SK-N-SH (cell line): ENCODE measurements around the gene DCANP1. TPM values are rescaled to one million over a fixed set of nuclear protein-coding genes. Genes with fewer than 3 reads are reported as not detected.
A peak's percentile ranks its signal among the peaks of the same experiment; 100 is the strongest.

Experiments
- CTCF ChIA-PET: fragments of 300-600, 350-600 bp; formaldehyde crosslinking; extraction: SDS; loops from one replicate; lab custom pipeline; 2021; lab: Yijun Ruan, JAX
- POLR2A ChIA-PET: fragments of 350-600 bp; sonication (Branson Sonifier 250); formaldehyde crosslinking; extraction: SDS; loops from one replicate; lab custom pipeline; 2020; ENCODE audit warnings: antibody characterized with exemption, inconsistent platforms; lab: Yijun Ruan, JAX
- DNase-seq: peaks from one replicate; pipeline ENCODE4 v3.0.0; 2012
- H2AFZ ChIP-seq: fragments of 200-600 bp; sonication (generic); 2 replicates; pipeline ENCODE4 v1.8.1; 2016; ENCODE audit warnings: antibody characterized with exemption, mild to moderate bottlenecking, low read depth
- H3F3A ChIP-seq: fragments of 200-600 bp; sonication (generic); replicated peaks from 2 replicates; pipeline ENCODE3; 2016; ENCODE audit warnings: antibody characterized with exemption, mild to moderate bottlenecking; ENCODE audit not compliant: insufficient read depth
- H3K27ac ChIP-seq, 2 experiments: fragments of 200-500 bp in 1 of 2; fragments of 200-600 bp in 1 of 2; sonication (Bioruptor generic) in 1 of 2; sonication (generic), shearing (Covaris generic) in 1 of 2; 2 replicates each; pipeline versions ENCODE4 v1.5.1 to v1.6.1; 2014 to 2016; ENCODE audit warnings: low read depth in 2 of 2, inconsistent platforms in 1 of 2, low read length in 1 of 2, mild to moderate bottlenecking in 1 of 2, mixed read lengths in 1 of 2
- H3K27me3 ChIP-seq: fragments of 200-600 bp; sonication (generic), shearing (Covaris generic); 2 replicates; pipeline ENCODE4 v1.6.1; 2016; ENCODE audit warnings: mixed run types; ENCODE audit not compliant: insufficient read depth
- H3K36me3 ChIP-seq, 2 experiments: fragments of 200-500 bp in 1 of 2; fragments of 200-600 bp in 1 of 2; sonication (Bioruptor generic) in 1 of 2; sonication (generic) in 1 of 2; replicated peaks in 1 of 2; 2 replicates each; pipeline versions ENCODE3 to v1.5.1; 2014 to 2016; ENCODE audit warnings: low read length in 1 of 2, mild to moderate bottlenecking in 1 of 2; ENCODE audit not compliant: insufficient read depth in 2 of 2, control insufficient read depth in 1 of 2
- H3K4me1 ChIP-seq, 2 experiments: fragments of 200-500 bp in 1 of 2; fragments of 200-600 bp in 1 of 2; sonication (Bioruptor generic) in 1 of 2; sonication (generic), shearing (Covaris generic) in 1 of 2; 2 replicates each; pipeline versions ENCODE4 v1.5.1 to v1.6.1; 2014 to 2016; ENCODE audit warnings: low read depth in 1 of 2, low read length in 1 of 2, mixed run types in 1 of 2; ENCODE audit not compliant: insufficient read depth in 2 of 2, control insufficient read depth in 1 of 2
- H3K4me2 ChIP-seq: fragments of 200-600 bp; sonication (generic), shearing (Covaris generic); 2 replicates; pipeline ENCODE4 v1.6.1; 2017; ENCODE audit warnings: mixed run types
- H3K4me3 ChIP-seq, 2 experiments: fragments of 200-500 bp in 1 of 2; fragments of 200-600 bp in 1 of 2; sonication (Bioruptor generic) in 1 of 2; sonication (generic), shearing (Covaris generic) in 1 of 2; 2 replicates each; pipeline versions ENCODE4 v1.5.1 to v1.8.1; 2014 to 2016; ENCODE audit warnings: low read depth in 2 of 2, inconsistent platforms in 1 of 2, low read length in 1 of 2, mild to moderate bottlenecking in 1 of 2, mixed read lengths in 1 of 2, moderate library complexity in 1 of 2
- H3K79me2 ChIP-seq: fragments of 200-600 bp; sonication (generic); 2 replicates; pipeline ENCODE4 v1.8.1; 2017; ENCODE audit warnings: mild to moderate bottlenecking; ENCODE audit not compliant: insufficient read depth
- H3K9ac ChIP-seq: fragments of 200-600 bp; sonication (generic); 2 replicates; pipeline ENCODE4 v1.6.1; 2017; ENCODE audit warnings: mixed run types
- H3K9me2 ChIP-seq: fragments of 200-600 bp; sonication (generic); 2 replicates; pipeline ENCODE4 v1.6.1; 2017; ENCODE audit warnings: mixed run types
- H3K9me3 ChIP-seq: fragments of 200-600 bp; sonication (generic); 2 replicates; pipeline ENCODE4 v1.6.1; 2017; ENCODE audit warnings: mixed run types, mild to moderate bottlenecking, moderate library complexity
- H4K20me1 ChIP-seq: fragments of 200-600 bp; sonication (generic); 2 replicates; pipeline ENCODE4 v1.6.1; 2017; ENCODE audit warnings: mild to moderate bottlenecking, mixed run types; ENCODE audit not compliant: insufficient read depth
- CHD2 ChIP-seq: fragments of 150-350 bp; IDR thresholded peaks from 2 replicates; pipeline ENCODE4 v1.6.1; 2018; ENCODE audit warnings: low read length; ENCODE audit not compliant: partially characterized antibody
- FOXJ3 ChIP-seq: sonication (generic); formaldehyde crosslinking; IDR thresholded peaks from 2 replicates; pipeline ENCODE4 v1.5.1; 2020; ENCODE audit warnings: mild to moderate bottlenecking, missing genetic modification reagents
- GATA2 ChIP-seq: sonication (generic); formaldehyde crosslinking; IDR thresholded peaks from 2 replicates; pipeline ENCODE4 v1.5.0; 2020; ENCODE audit warnings: mild to moderate bottlenecking, missing genetic modification reagents
- NFIC ChIP-seq: IDR thresholded peaks from 2 replicates; pipeline ENCODE4 v1.4.0; 2012; ENCODE audit warnings: borderline replicate concordance
- NRF1 ChIP-seq: IDR thresholded peaks from 2 replicates; pipeline ENCODE4 v1.6.1; 2012; ENCODE audit warnings: low read depth, mild to moderate bottlenecking, low read length
- POLR2AphosphoS5 ChIP-seq: IDR thresholded peaks from 2 replicates; pipeline ENCODE4 v1.6.1; 2012; ENCODE audit warnings: low read depth, low read length
- RAD21 ChIP-seq: IDR thresholded peaks from 2 replicates; pipeline ENCODE4 v1.6.1; 2012; ENCODE audit warnings: mild to moderate bottlenecking, low read length
- RCOR1 ChIP-seq: fragments of 150-350 bp; IDR thresholded peaks from 2 replicates; pipeline ENCODE4 v1.6.1; 2017; ENCODE audit warnings: antibody characterized with exemption, low read length
- SMC3 ChIP-seq: IDR thresholded peaks from 2 replicates; pipeline ENCODE4 v1.6.1; 2012; ENCODE audit warnings: low read depth, low read length, improper control_type of control experiment
- TCF12 ChIP-seq: IDR thresholded peaks from 2 replicates; pipeline ENCODE4 v1.4.0; 2012
- TEAD4 ChIP-seq: IDR thresholded peaks from 2 replicates; pipeline ENCODE4 v1.4.0; 2012; ENCODE audit warnings: mild to moderate bottlenecking, borderline replicate concordance; ENCODE audit not compliant: insufficient read depth
- YY1 ChIP-seq: IDR thresholded peaks from 2 replicates; pipeline ENCODE4 v1.4.0; 2012; ENCODE audit warnings: low read depth, mild to moderate bottlenecking
- WGBS: methylation state at CpG from one replicate; pipeline ENCODE4 v1.1.6; 2017; ENCODE audit warnings: low lambda C conversion rate; 5-methylcytosine and 5-hydroxymethylcytosine counted together
- polyA plus RNA-seq, 3 experiments: library from polyadenylated mRNA; depleted of rRNA; stranded (reverse); fragments of >200 nt; gene quantifications; 2 replicates each; pipeline ENCODE4 v1.2.3, GENCODE V29; 2012
- TF ChIP-seq, protein P1 (sequence below): IDR thresholded peaks from 2 replicates; pipeline ENCODE4 v1.4.0; 2012; ENCODE audit warnings: low read depth
- TF ChIP-seq, protein P2 (sequence below): fragments of 150-350 bp; IDR thresholded peaks from 2 replicates; pipeline ENCODE4 v1.6.1; 2017; ENCODE audit warnings: antibody characterized with exemption, low read length, low read depth, borderline replicate concordance
- TF ChIP-seq, protein P3 (sequence below): fragments of 200-600 bp; sonication (generic); IDR thresholded peaks from 2 replicates; pipeline ENCODE4 v1.6.1; 2017; ENCODE audit warnings: antibody characterized with exemption, mild to moderate bottlenecking, moderate library complexity

The DCANP1 gene
- polyA plus RNA-seq, 1 of the 3 experiments (the other 2 are of a cell fraction) = not detected

DNA sequence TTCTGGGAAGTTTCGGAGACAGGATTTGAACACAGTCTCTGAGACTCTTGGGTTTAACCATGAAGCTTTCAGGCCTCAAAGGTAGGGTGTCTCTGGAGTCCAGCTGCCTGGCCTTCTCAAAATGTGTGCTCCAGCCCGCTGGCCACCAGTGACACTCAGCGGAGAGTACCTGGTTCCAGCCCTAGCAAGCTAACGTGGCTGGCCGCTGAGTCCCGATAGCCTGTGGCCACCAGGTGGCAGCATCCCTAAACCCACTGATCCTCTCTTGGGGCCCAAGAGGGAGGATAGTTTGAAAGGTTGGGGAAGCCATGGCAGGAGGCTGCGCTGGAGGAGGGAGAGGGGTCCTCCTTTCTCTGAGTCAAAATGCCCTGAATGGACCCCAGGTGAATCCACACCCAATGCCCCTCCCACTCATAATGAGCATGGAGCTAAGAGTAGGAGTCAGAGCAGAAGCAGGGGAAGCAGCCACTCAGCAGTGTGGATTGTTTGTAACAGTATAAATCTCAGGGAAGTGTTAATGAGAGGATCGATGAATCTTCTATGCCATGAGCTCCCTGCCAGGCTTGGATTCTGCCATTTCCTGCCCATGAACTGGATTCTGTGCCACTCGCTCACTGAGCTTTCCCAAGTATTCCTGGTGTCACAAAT lies 10.4 kb upstream of the DCANP1 start:
- Histone ChIP-seq H3K9me2 (no peaks in the 10 kb centered on the region), H3K9me3 (no peaks in the 10 kb centered on the region), H3K79me2 (no peaks in the 10 kb centered on the region), H4K20me1 (no peaks in the 10 kb centered on the region), H3K4me3 (peak overlapping the region in 1 of 2 experiments; percentile 25; a peak in 1 of 4 replicates), H3K36me3 (no peaks in the 10 kb centered on the region), H3F3A (no peaks in the 10 kb centered on the region), H3K4me2 (no peak overlapping the region), H3K27me3 (peaks cover 44% of the 10 kb centered on the region), H3K9ac (no peak overlapping the region), H3K27ac (no peak overlapping the region), H3K4me1 (no peaks in the 10 kb centered on the region; a peak in 1 of 4 replicates), H2AFZ (no peak overlapping the region)
- ChIA-PET POLR2A (no interaction called here), CTCF (interaction anchor here (0.6 to 18.5 kb wide), 51 partner anchors 8 to 524 kb away, joined by 3 to 791 read pairs (median 4); partner anchors contain the start of genes CXCL14 and DCANP1)
- 47% methylated on average over 5 of the region's 9 CpGs for WGBS
- DNase-seq = peak; percentile 80
- TF ChIP-seq TCF12 = no peak
- no peak for TF ChIP-seq RCOR1
- TF ChIP-seq FOXJ3 (CRISPR knock-in tag) = no peak
- TF ChIP-seq, protein P1, sequence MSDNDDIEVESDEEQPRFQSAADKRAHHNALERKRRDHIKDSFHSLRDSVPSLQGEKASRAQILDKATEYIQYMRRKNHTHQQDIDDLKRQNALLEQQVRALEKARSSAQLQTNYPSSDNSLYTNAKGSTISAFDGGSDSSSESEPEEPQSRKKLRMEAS = no peak
- no peak for TF ChIP-seq TEAD4
- no peak for TF ChIP-seq NFIC
- no peak for TF ChIP-seq YY1
- TF ChIP-seq NRF1 = no peak
- peak; percentile 55 for TF ChIP-seq SMC3
- TF ChIP-seq GATA2 = no peak
- no peak for TF ChIP-seq CHD2
- TF ChIP-seq, protein P2, sequence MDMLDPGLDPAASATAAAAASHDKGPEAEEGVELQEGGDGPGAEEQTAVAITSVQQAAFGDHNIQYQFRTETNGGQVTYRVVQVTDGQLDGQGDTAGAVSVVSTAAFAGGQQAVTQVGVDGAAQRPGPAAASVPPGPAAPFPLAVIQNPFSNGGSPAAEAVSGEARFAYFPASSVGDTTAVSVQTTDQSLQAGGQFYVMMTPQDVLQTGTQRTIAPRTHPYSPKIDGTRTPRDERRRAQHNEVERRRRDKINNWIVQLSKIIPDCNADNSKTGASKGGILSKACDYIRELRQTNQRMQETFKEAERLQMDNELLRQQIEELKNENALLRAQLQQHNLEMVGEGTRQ = no peak
- no peak for TF ChIP-seq POLR2AphosphoS5
- peak; percentile 50 for TF ChIP-seq RAD21
- TF ChIP-seq, protein P3, sequence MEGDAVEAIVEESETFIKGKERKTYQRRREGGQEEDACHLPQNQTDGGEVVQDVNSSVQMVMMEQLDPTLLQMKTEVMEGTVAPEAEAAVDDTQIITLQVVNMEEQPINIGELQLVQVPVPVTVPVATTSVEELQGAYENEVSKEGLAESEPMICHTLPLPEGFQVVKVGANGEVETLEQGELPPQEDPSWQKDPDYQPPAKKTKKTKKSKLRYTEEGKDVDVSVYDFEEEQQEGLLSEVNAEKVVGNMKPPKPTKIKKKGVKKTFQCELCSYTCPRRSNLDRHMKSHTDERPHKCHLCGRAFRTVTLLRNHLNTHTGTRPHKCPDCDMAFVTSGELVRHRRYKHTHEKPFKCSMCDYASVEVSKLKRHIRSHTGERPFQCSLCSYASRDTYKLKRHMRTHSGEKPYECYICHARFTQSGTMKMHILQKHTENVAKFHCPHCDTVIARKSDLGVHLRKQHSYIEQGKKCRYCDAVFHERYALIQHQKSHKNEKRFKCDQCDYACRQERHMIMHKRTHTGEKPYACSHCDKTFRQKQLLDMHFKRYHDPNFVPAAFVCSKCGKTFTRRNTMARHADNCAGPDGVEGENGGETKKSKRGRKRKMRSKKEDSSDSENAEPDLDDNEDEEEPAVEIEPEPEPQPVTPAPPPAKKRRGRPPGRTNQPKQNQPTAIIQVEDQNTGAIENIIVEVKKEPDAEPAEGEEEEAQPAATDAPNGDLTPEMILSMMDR = peak; percentile 80
